HL-60 (cell line): ENCODE results near the gene CHL1.

Experiments used
- CTCF ChIP-seq: IDR thresholded peaks from one replicate; pipeline ENCODE4 v1.5.1; 2011; ENCODE audit warnings: low read length, control low read depth, inconsistent platforms; ENCODE audit not compliant: insufficient read depth
- GABPA ChIP-seq: IDR thresholded peaks from 2 replicates; pipeline ENCODE4 v1.6.1; 2012; ENCODE audit warnings: low read depth

GRCh38 chr3:256501-256900 lies 59.9 kb downstream of the CHL1 start:
- no peak for TF ChIP-seq CTCF
- no peak for TF ChIP-seq GABPA
